ENCODE results near the gene CALCOCO1. TPM values are rescaled to one million over a fixed set of nuclear protein-coding genes. Genes with fewer than 3 reads are reported as not detected.

The CALCOCO1 gene
- total RNA-seq, 1 experiment from 2014 or later: 16.8 TPM

DNA sequence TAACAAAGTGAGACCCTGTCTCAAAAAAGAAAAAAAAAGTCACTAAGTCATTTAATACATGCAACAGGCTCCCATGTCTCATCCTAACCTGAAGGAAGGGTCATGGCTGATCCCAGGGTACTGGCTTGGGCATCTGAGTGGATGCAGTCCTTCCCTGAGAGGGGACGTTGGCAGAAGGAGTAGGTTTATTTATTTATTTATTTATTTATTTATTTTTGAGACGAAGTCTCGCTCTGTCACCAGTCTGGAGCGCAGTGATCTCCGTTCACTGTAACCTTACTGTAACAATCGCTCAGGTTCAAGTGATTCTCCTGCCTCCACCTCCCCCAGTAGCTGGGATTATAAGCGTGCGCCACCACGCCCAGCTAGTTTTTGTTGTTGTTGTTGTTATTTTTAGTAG lies 7.2 kb upstream of the CALCOCO1 start:
- no peak for DNase-seq (ENCODE audit: low spot score)
- CTCF ChIA-PET: interaction anchor here (0.6 to 1.5 kb wide), 4 partner anchors 9 to 474 kb away, joined by 3 to 6 read pairs (median 5); no protein-coding TSS in a partner anchor
- H3K27me3 ChIP-seq (replicated peaks; ENCODE audit: insufficient read depth, low read depth, low read length, poor library complexity): peaks cover 3% of the 10 kb centered on the region
- TF ChIP-seq, protein P1, sequence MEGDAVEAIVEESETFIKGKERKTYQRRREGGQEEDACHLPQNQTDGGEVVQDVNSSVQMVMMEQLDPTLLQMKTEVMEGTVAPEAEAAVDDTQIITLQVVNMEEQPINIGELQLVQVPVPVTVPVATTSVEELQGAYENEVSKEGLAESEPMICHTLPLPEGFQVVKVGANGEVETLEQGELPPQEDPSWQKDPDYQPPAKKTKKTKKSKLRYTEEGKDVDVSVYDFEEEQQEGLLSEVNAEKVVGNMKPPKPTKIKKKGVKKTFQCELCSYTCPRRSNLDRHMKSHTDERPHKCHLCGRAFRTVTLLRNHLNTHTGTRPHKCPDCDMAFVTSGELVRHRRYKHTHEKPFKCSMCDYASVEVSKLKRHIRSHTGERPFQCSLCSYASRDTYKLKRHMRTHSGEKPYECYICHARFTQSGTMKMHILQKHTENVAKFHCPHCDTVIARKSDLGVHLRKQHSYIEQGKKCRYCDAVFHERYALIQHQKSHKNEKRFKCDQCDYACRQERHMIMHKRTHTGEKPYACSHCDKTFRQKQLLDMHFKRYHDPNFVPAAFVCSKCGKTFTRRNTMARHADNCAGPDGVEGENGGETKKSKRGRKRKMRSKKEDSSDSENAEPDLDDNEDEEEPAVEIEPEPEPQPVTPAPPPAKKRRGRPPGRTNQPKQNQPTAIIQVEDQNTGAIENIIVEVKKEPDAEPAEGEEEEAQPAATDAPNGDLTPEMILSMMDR (conservative IDR thresholded peaks at IDR 0.05; ENCODE audit: low read depth, low read length): no peak
- no peak for TF ChIP-seq EZH2 (IDR thresholded peaks at IDR 0.05; ENCODE audit: borderline replicate concordance, low read depth, low read length, poor library complexity, severe bottlenecking)
- intact Hi-C loops (cut with micrococcal nuclease; ENCODE audit: unreplicated experiment): no loop called here
- H3K36me3 ChIP-seq (ENCODE audit: insufficient read depth, low read length, poor library complexity, severe bottlenecking): no peaks in the 10 kb centered on the region
- POLR2A ChIA-PET (ENCODE audit: low non-redundant PET): no interaction called here
- no peaks in the 10 kb centered on the region for H3K9me3 ChIP-seq (ENCODE audit: low read depth, low read length, poor library complexity, severe bottlenecking)
- H3K4me1 ChIP-seq (ENCODE audit: insufficient read depth, low read length, poor library complexity, severe bottlenecking): peaks cover 28% of the 10 kb centered on the region
- H3K27ac ChIP-seq (ENCODE audit: low read depth, low read length, poor library complexity, severe bottlenecking): no peak overlapping the region
- no peak overlapping the region for H3K4me3 ChIP-seq (ENCODE audit: low read depth, low read length, poor library complexity, severe bottlenecking)
- BruUV-seq (replicated peaks): no TSS peak

DNA sequence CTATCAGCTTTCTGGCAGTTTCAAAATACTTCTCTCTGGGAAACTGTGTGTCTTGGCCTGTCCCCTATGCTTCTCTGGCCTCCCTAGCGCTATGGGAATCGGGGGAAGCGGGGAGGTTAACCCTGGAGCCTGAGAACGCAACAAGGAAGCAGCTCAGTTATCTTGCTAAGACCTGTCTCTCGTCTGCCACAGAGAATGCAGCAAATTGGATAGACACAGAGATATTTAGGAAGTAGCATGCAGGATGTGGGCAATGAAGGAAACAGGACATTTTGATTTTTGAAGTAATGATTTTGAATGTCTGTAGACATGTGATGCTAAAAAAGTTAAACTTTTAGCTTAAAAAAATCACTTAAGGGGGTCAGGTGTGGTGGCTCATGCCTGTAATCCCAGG lies 6.6 kb upstream of the CALCOCO1 start:
- Histone ChIP-seq H3K9me3 (ENCODE audit: low read depth, low read length, poor library complexity, severe bottlenecking) (no peaks in the 10 kb centered on the region), H3K36me3 (ENCODE audit: insufficient read depth, low read length, poor library complexity, severe bottlenecking) (no peaks in the 10 kb centered on the region), H3K4me3 (ENCODE audit: low read depth, low read length, poor library complexity, severe bottlenecking) (no peak overlapping the region), H3K27ac (ENCODE audit: low read depth, low read length, poor library complexity, severe bottlenecking) (no peak overlapping the region), H3K4me1 (ENCODE audit: insufficient read depth, low read length, poor library complexity, severe bottlenecking) (peaks cover 22% of the 10 kb centered on the region), H3K27me3 (replicated peaks; ENCODE audit: insufficient read depth, low read depth, low read length, poor library complexity) (peaks cover 3% of the 10 kb centered on the region)
- TF ChIP-seq EZH2 (IDR thresholded peaks at IDR 0.05; ENCODE audit: borderline replicate concordance, low read depth, low read length, poor library complexity, severe bottlenecking): no peak
- TF ChIP-seq, protein P1 (conservative IDR thresholded peaks at IDR 0.05; ENCODE audit: low read depth, low read length): no peak
- CTCF ChIA-PET: interaction anchor here (0.8 to 1.5 kb wide), 3 partner anchors 10 to 474 kb away, joined by 3 to 6 read pairs (median 5); no protein-coding TSS in a partner anchor
- POLR2A ChIA-PET (ENCODE audit: low non-redundant PET): no interaction called here
- intact Hi-C loops (cut with micrococcal nuclease; ENCODE audit: unreplicated experiment): no loop called here
- DNase-seq (ENCODE audit: low spot score): no peak
- BruUV-seq (replicated peaks): no TSS peak

DNA sequence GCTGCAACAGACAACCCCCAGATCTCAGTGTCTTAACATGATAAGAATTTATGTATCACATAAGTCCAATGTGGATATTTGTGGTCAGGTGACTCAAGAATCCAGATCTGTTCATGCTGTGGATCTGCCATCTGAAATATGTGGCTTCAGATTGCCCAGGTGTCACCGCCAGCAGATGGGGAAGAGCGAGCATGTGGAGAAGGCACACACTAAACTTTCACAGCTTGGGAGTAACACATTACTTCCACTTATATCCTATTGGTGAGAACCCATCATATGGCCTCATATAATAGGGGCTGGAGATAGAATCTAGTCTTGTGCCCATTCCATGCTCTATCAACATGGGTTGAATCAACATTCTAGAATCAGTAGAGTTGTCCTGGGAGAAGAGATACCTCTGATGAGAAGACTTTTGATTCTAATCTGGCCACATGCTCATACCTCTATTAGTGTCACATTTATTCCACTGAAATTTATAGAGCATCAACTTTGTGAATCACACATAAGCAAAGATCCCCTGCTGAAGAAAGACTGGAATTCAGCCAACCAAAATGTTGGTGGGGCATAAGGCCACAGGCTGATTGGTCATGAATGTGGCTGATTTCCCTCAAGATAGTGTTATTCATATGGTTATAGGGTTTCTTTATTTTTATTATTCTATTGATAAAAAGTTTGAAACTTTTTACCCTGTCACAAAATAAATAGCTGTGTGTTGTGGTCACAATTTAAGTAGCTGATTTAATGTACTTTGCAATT lies 6.0 kb upstream of the CALCOCO1 start:
- TF ChIP-seq, protein P1 (conservative IDR thresholded peaks at IDR 0.05; ENCODE audit: low read depth, low read length): no peak
- TF ChIP-seq EZH2 (IDR thresholded peaks at IDR 0.05; ENCODE audit: borderline replicate concordance, low read depth, low read length, poor library complexity, severe bottlenecking): no peak
- Histone ChIP-seq H3K9me3 (ENCODE audit: low read depth, low read length, poor library complexity, severe bottlenecking) (no peaks in the 10 kb centered on the region), H3K4me3 (ENCODE audit: low read depth, low read length, poor library complexity, severe bottlenecking) (no peak overlapping the region), H3K4me1 (ENCODE audit: insufficient read depth, low read length, poor library complexity, severe bottlenecking) (peaks cover 16% of the 10 kb centered on the region), H3K36me3 (ENCODE audit: insufficient read depth, low read length, poor library complexity, severe bottlenecking) (no peaks in the 10 kb centered on the region), H3K27ac (ENCODE audit: low read depth, low read length, poor library complexity, severe bottlenecking) (no peak overlapping the region), H3K27me3 (replicated peaks; ENCODE audit: insufficient read depth, low read depth, low read length, poor library complexity) (no peaks in the 10 kb centered on the region)
- BruUV-seq (replicated peaks): no TSS peak
- ChIA-PET POLR2A (ENCODE audit: low non-redundant PET) (no interaction called here), CTCF (interaction anchor here (0.8 to 1.5 kb wide), 3 partner anchors 10 to 475 kb away, joined by 3 to 6 read pairs (median 5); no protein-coding TSS in a partner anchor)
- no peak for DNase-seq (ENCODE audit: low spot score)
- intact Hi-C loops (cut with micrococcal nuclease; ENCODE audit: unreplicated experiment): no loop called here
